Endodermal cell (in vitro differentiated cells): Measurements from ENCODE around the gene KIF26B. TPM values are rescaled to one million over a fixed set of nuclear protein-coding genes. Genes with fewer than 3 reads are reported as not detected.
A peak's percentile ranks its signal among the peaks of the same experiment; 100 is the strongest.

Experiments
- DNase-seq: peaks from one replicate; pipeline ENCODE4 v3.0.0-alpha.2; 2017
- H3K27ac ChIP-seq: 2 replicates; pipeline ENCODE4 v1.5.1; 2013; ENCODE audit warnings: mild to moderate bottlenecking, low read depth, low read length, moderate library complexity
- H3K27me3 ChIP-seq: 2 replicates; pipeline ENCODE4 v1.6.1; 2013; ENCODE audit warnings: mild to moderate bottlenecking, low read length, moderate library complexity; ENCODE audit not compliant: insufficient read depth, control insufficient read depth, poor library complexity, severe bottlenecking
- H3K36me3 ChIP-seq: 2 replicates; pipeline ENCODE4 v1.7.0; 2013; ENCODE audit warnings: mild to moderate bottlenecking, low read length, moderate library complexity; ENCODE audit not compliant: control insufficient read depth, insufficient read depth
- H3K4me1 ChIP-seq: one replicate; pipeline ENCODE4 v1.7.0; 2013; ENCODE audit warnings: low read length; ENCODE audit not compliant: control insufficient read depth, insufficient read depth
- H3K4me3 ChIP-seq: 2 replicates; pipeline ENCODE4 v1.5.1; 2013; ENCODE audit warnings: mild to moderate bottlenecking, low read length, moderate library complexity
- H3K9ac ChIP-seq: 2 replicates; pipeline ENCODE4 v1.6.1; 2013; ENCODE audit warnings: mild to moderate bottlenecking, low read length, moderate library complexity; ENCODE audit not compliant: poor library complexity, severe bottlenecking; ENCODE audit errors: extremely low read depth
- H3K9me3 ChIP-seq: 2 replicates; pipeline ENCODE4 v1.6.1; 2013; ENCODE audit warnings: mild to moderate bottlenecking, low read length, moderate library complexity; ENCODE audit not compliant: control insufficient read depth
- H3K27ac Mint-ChIP-seq: 2 replicates; pipeline ENCODE4 v1.8.0; 2020; ENCODE audit warnings: mixed read lengths
- H3K27me3 Mint-ChIP-seq: 2 replicates; pipeline ENCODE4 v1.8.0; 2021; ENCODE audit warnings: mild to moderate bottlenecking, mixed read lengths; ENCODE audit not compliant: insufficient read depth
- H3K36me3 Mint-ChIP-seq: 2 replicates; pipeline ENCODE4 v1.8.0; 2020; ENCODE audit warnings: low read depth, mixed read lengths
- H3K4me1 Mint-ChIP-seq: 2 replicates; pipeline ENCODE4 v1.8.0; 2020; ENCODE audit warnings: mixed read lengths
- H3K4me3 Mint-ChIP-seq: 2 replicates; pipeline ENCODE4 v1.8.0; 2020; ENCODE audit warnings: mild to moderate bottlenecking, moderate library complexity, mixed read lengths
- H3K9me3 Mint-ChIP-seq: 2 replicates; pipeline ENCODE4 v1.8.0; 2020; ENCODE audit warnings: mild to moderate bottlenecking, mixed read lengths
- CTCF ChIP-seq: fragments of 200-600 bp; sonication (generic); conservative IDR thresholded peaks from 2 replicates; pipeline ENCODE4 v1.5.0; 2021; ENCODE audit warnings: antibody characterized with exemption, mild to moderate bottlenecking
- WGBS, 2 experiments: methylation state at CpG; one replicate each; pipeline versions ENCODE4 v1.1.5 to v1.1.7; 2013; ENCODE audit warnings: missing lambda C conversion rate in 2 of 2, mixed read lengths in 1 of 2; ENCODE audit not compliant: insufficient coverage in 1 of 2, insufficient read length in 1 of 2; 5-methylcytosine and 5-hydroxymethylcytosine counted together
- total RNA-seq, 2 donors: library from RNA; stranded (reverse); fragmentation: NEBNext Ultra II Directional in 1 of 2; extraction: Animal tissue kit (Norgen Biotek cat#: 25700) in 1 of 2; gene quantifications; 2 replicates in 1 of 2; 3 replicates in 1 of 2; pipeline ENCODE4 v1.2.1, GENCODE V29; 2021

The KIF26B gene
- total RNA-seq, 2 donors from 2014 or later: 12.3 to 21.0 TPM

- no peak overlapping the region for H3K27ac ChIP-seq
- H3K4me3 ChIP-seq: no peak overlapping the region
- H3K27ac Mint-ChIP-seq: no peak overlapping the region
- H3K4me1 Mint-ChIP-seq: peaks cover 4% of the 10 kb centered on the region
- no peaks in the 10 kb centered on the region for H3K36me3 ChIP-seq
- H3K36me3 Mint-ChIP-seq: peaks cover 29% of the 10 kb centered on the region
- no peaks in the 10 kb centered on the region for H3K27me3 Mint-ChIP-seq
- peak; percentile 39 for DNase-seq
- no peak for TF ChIP-seq CTCF
- no peak overlapping the region for H3K4me3 Mint-ChIP-seq
- no peaks in the 10 kb centered on the region for H3K9me3 ChIP-seq
- no peaks in the 10 kb centered on the region for H3K27me3 ChIP-seq
- no peaks in the 10 kb centered on the region for H3K4me1 ChIP-seq
- 94% methylated on average over 6 to 11 of the region's 11 CpGs for WGBS, 2 experiments
- no peak overlapping the region for H3K9ac ChIP-seq
- H3K9me3 Mint-ChIP-seq: no peaks in the 10 kb centered on the region
Observed at GRCh38 chr1:245463392-245464165, 308.8 kb downstream of the KIF26B start.

GRCh38 chr1:245464290-245464689 lies 309.5 kb downstream of the KIF26B start:
- no peak overlapping the region for H3K9ac ChIP-seq
- no peak overlapping the region for H3K4me3 ChIP-seq
- H3K27ac ChIP-seq: no peak overlapping the region
- WGBS, 2 experiments: 85 to 92% methylated on average over 5 to 15 of the region's 15 CpGs
- Mint-ChIP-seq H3K36me3 (peaks cover 29% of the 10 kb centered on the region), H3K4me1 (peaks cover 4% of the 10 kb centered on the region), H3K4me3 (no peak overlapping the region), H3K9me3 (no peaks in the 10 kb centered on the region), H3K27me3 (no peaks in the 10 kb centered on the region), H3K27ac (no peak overlapping the region)
- H3K4me1 ChIP-seq: no peaks in the 10 kb centered on the region
- H3K9me3 ChIP-seq: no peaks in the 10 kb centered on the region
- no peak for TF ChIP-seq CTCF
- H3K36me3 ChIP-seq: no peaks in the 10 kb centered on the region
- DNase-seq: no peak
- H3K27me3 ChIP-seq: no peaks in the 10 kb centered on the region

- H3K4me3 ChIP-seq: no peak overlapping the region
- no peak overlapping the region for H3K4me3 Mint-ChIP-seq
- no peak for TF ChIP-seq CTCF
- no peaks in the 10 kb centered on the region for H3K9me3 ChIP-seq
- peaks cover 34% of the 10 kb centered on the region for H3K36me3 Mint-ChIP-seq
- no peak overlapping the region for H3K27ac ChIP-seq
- H3K9me3 Mint-ChIP-seq: no peaks in the 10 kb centered on the region
- no peak for DNase-seq
- H3K27me3 ChIP-seq: no peaks in the 10 kb centered on the region
- H3K27me3 Mint-ChIP-seq: no peaks in the 10 kb centered on the region
- no peak overlapping the region for H3K9ac ChIP-seq
- peaks cover 4% of the 10 kb centered on the region for H3K4me1 Mint-ChIP-seq
- H3K36me3 ChIP-seq: no peaks in the 10 kb centered on the region
- H3K27ac Mint-ChIP-seq: no peak overlapping the region
- H3K4me1 ChIP-seq: no peaks in the 10 kb centered on the region
- WGBS, 2 experiments: 90 to 94% methylated on average over 15 to 16 of the region's 16 CpGs
Observed at GRCh38 chr1:245465666-245466065, 310.9 kb downstream of the KIF26B start.
